GM18498 (cell line): ENCODE data around the gene PPP1R27.

Experiments
- ATAC-seq: cut with Tn5 transposase; IDR thresholded peaks from one replicate; pipeline ENCODE4 v1.9.1; 2021; ENCODE audit warnings: mild to moderate bottlenecking, moderate library complexity; ENCODE audit not compliant: unreplicated experiment

PPP1R27 gene

GRCh38 chr17:81834831-81835267 lies at the start of gene PPP1R27:
PPP1R27 (minus strand) TSS chr17:81835050; CDS start chr17:81834953, 97 bp downstream.
- ATAC-seq = no peak

- ATAC-seq = no peak
Observed at GRCh38 chr17:81884520-81884919, 49.7 kb upstream of the PPP1R27 start.

GRCh38 chr17:81879121-81879520 lies 44.3 kb upstream of the PPP1R27 start:
- no peak for ATAC-seq

GRCh38 chr17:81878294-81878693 lies 43.4 kb upstream of the PPP1R27 start:
- ATAC-seq = no peak

GRCh38 chr17:81877569-81877968 lies 42.7 kb upstream of the PPP1R27 start:
- no peak for ATAC-seq

GRCh38 chr17:81871387-81872230 lies 36.8 kb upstream of the PPP1R27 start:
- peak; percentile 58 for ATAC-seq

GRCh38 chr17:81870981-81871386 lies 36.1 kb upstream of the PPP1R27 start, which contains the start of gene ARHGDIA:
ARHGDIA (minus strand) TSS chr17:81871337; CDS start chr17:81869930, 1,407 bp downstream.
- ATAC-seq = peak; percentile 26

GRCh38 chr17:81870131-81870980 lies 35.5 kb upstream of the PPP1R27 start:
- peak; percentile 11 for ATAC-seq

- ATAC-seq = no peak
Observed at GRCh38 chr17:81869221-81870130, 34.6 kb upstream of the PPP1R27 start.

GRCh38 chr17:81868674-81869220 lies 33.9 kb upstream of the PPP1R27 start:
- no peak for ATAC-seq

GRCh38 chr17:81867991-81868673 lies 33.3 kb upstream of the PPP1R27 start:
- no peak for ATAC-seq

GRCh38 chr17:81867170-81867990 lies 32.5 kb upstream of the PPP1R27 start:
- no peak for ATAC-seq

GRCh38 chr17:81866440-81867169 lies 31.8 kb upstream of the PPP1R27 start:
- no peak for ATAC-seq

GRCh38 chr17:81865733-81866439 lies 31.0 kb upstream of the PPP1R27 start:
- no peak for ATAC-seq

GRCh38 chr17:81865358-81865732 lies 30.5 kb upstream of the PPP1R27 start:
- ATAC-seq = no peak

- no peak for ATAC-seq
Observed at GRCh38 chr17:81863833-81864768, 29.3 kb upstream of the PPP1R27 start.
